MM.1S (cell line): Measurements from ENCODE around the gene CAMK2A.

Experiments
- DNase-seq: peaks from one replicate; pipeline ENCODE4 v3.0.0-alpha.2; 2015
- H2AFZ ChIP-seq: fragments of 300-600 bp; sonication (generic); 2 replicates; pipeline ENCODE4 v1.6.0; 2016; ENCODE audit warnings: antibody characterized with exemption, low read length
- H3F3A ChIP-seq: fragments of 300-600 bp; sonication (generic); 2 replicates; pipeline ENCODE4 v1.6.1; 2016; ENCODE audit warnings: mild to moderate bottlenecking, antibody characterized with exemption, low read length, moderate library complexity, mixed read lengths; ENCODE audit not compliant: insufficient read depth
- H3K27ac ChIP-seq: fragments of 300-600 bp; sonication (generic); 2 replicates; pipeline ENCODE4 v1.5.1; 2016; ENCODE audit warnings: mild to moderate bottlenecking, low read length
- H3K27me3 ChIP-seq: fragments of 300-600 bp; sonication (generic); replicated peaks from 2 replicates; pipeline ENCODE4 v1.6.0; 2016; ENCODE audit warnings: low read length; ENCODE audit not compliant: insufficient read depth
- H3K36me3 ChIP-seq: fragments of 300-600 bp; sonication (generic); replicated peaks from 2 replicates; pipeline ENCODE4 v1.6.1; 2016; ENCODE audit warnings: mild to moderate bottlenecking, low read length, mixed read lengths; ENCODE audit not compliant: insufficient read depth
- H3K4me1 ChIP-seq: fragments of 300-600 bp; sonication (generic); 2 replicates; pipeline ENCODE4 v1.6.1; 2016; ENCODE audit warnings: low read length, mixed read lengths
- H3K4me2 ChIP-seq: fragments of 300-600 bp; sonication (generic); 2 replicates; pipeline ENCODE4 v1.6.0; 2016; ENCODE audit warnings: low read depth, low read length
- H3K4me3 ChIP-seq: fragments of 300-600 bp; sonication (generic); 2 replicates; pipeline ENCODE4 v1.5.1; 2016; ENCODE audit warnings: low read length, mixed read lengths
- H3K79me2 ChIP-seq: fragments of 300-600 bp; sonication (generic); 2 replicates; pipeline ENCODE4 v1.6.1; 2016; ENCODE audit warnings: mixed run types, low read length, mixed read lengths
- H3K9ac ChIP-seq: fragments of 300-600 bp; sonication (generic); 2 replicates; pipeline ENCODE4 v1.6.1; 2016; ENCODE audit warnings: low read length, mixed read lengths
- H3K9me2 ChIP-seq: fragments of 300-600 bp; sonication (generic); replicated peaks from 2 replicates; pipeline ENCODE4 v1.6.1; 2016; ENCODE audit warnings: mild to moderate bottlenecking, low read length, mixed read lengths; ENCODE audit not compliant: insufficient read depth
- H3K9me3 ChIP-seq: fragments of 300-600 bp; sonication (generic); replicated peaks from 2 replicates; pipeline ENCODE4 v1.6.1; 2016; ENCODE audit warnings: mild to moderate bottlenecking, low read length, mixed read lengths; ENCODE audit not compliant: insufficient read depth
- H4K20me1 ChIP-seq: fragments of 300-600 bp; sonication (generic); 2 replicates; pipeline ENCODE4 v1.6.1; 2016; ENCODE audit warnings: mild to moderate bottlenecking, low read length, moderate library complexity, mixed read lengths; ENCODE audit not compliant: insufficient read depth
- CTCF ChIP-seq: fragments of 300-600 bp; sonication (generic); IDR thresholded peaks from 2 replicates; pipeline ENCODE4 v1.5.1; 2016; ENCODE audit warnings: antibody characterized with exemption, low read length, mixed read lengths
- EZH2 ChIP-seq: fragments of 300-600 bp; sonication (generic); optimal IDR thresholded peaks from 2 replicates; pipeline ENCODE3; 2017; ENCODE audit warnings: low read depth, mild to moderate bottlenecking, antibody characterized with exemption, low read length, mixed read lengths
- EZH2phosphoT487 ChIP-seq: fragments of 300-600 bp; sonication (generic); IDR thresholded peaks from 2 replicates; pipeline ENCODE4 v1.6.1; 2018; ENCODE audit warnings: antibody characterized with exemption, low read length

The CAMK2A gene

GRCh38 chr5:150177721-150178120, 111.9 kb downstream of the CAMK2A start:
- no peaks in the 10 kb centered on the region for H4K20me1 ChIP-seq
- H3K36me3 ChIP-seq, result no peaks in the 10 kb centered on the region
- no peak overlapping the region for H2AFZ ChIP-seq
- H3F3A ChIP-seq, result no peaks in the 10 kb centered on the region
- no peaks in the 10 kb centered on the region for H3K9me3 ChIP-seq
- H3K79me2 ChIP-seq, result no peaks in the 10 kb centered on the region
- no peak overlapping the region for H3K9ac ChIP-seq
- DNase-seq, result no peak
- no peaks in the 10 kb centered on the region for H3K4me1 ChIP-seq
- TF ChIP-seq EZH2phosphoT487 (no peak), CTCF (no peak), EZH2 (no peak)
- peaks cover 5% of the 10 kb centered on the region; the same call in 1 of the 2 replicates for H3K27me3 ChIP-seq
- no peak overlapping the region for H3K4me3 ChIP-seq
- H3K9me2 ChIP-seq, result no peaks in the 10 kb centered on the region
- H3K4me2 ChIP-seq, result no peak overlapping the region
- H3K27ac ChIP-seq, result no peak overlapping the region

GRCh38 chr5:150176745-150177477, 112.7 kb downstream of the CAMK2A start:
- H3K36me3 ChIP-seq, result no peaks in the 10 kb centered on the region
- H3K4me3 ChIP-seq, result no peak overlapping the region
- TF ChIP-seq EZH2phosphoT487 (no peak), CTCF (no peak)
- H4K20me1 ChIP-seq, result no peaks in the 10 kb centered on the region
- no peaks in the 10 kb centered on the region for H3K79me2 ChIP-seq
- no peak overlapping the region for H3K27ac ChIP-seq
- peaks cover 5% of the 10 kb centered on the region; the same call in 1 of the 2 replicates for H3K27me3 ChIP-seq
- H3F3A ChIP-seq, result no peaks in the 10 kb centered on the region
- no peaks in the 10 kb centered on the region for H3K4me1 ChIP-seq
- H3K9me3 ChIP-seq, result no peaks in the 10 kb centered on the region
- H3K9me2 ChIP-seq, result no peaks in the 10 kb centered on the region
- no peak overlapping the region for H2AFZ ChIP-seq
- H3K9ac ChIP-seq, result no peak overlapping the region
- no peak for DNase-seq
- H3K4me2 ChIP-seq, result no peak overlapping the region

- H3K9ac ChIP-seq, result no peak overlapping the region
- no peak overlapping the region for H2AFZ ChIP-seq
- H3K27me3 ChIP-seq, result peaks cover 9% of the 10 kb centered on the region
- H3K4me1 ChIP-seq, result no peaks in the 10 kb centered on the region
- H3K79me2 ChIP-seq, result no peaks in the 10 kb centered on the region
- no peaks in the 10 kb centered on the region for H3K9me2 ChIP-seq
- H3F3A ChIP-seq, result no peaks in the 10 kb centered on the region
- DNase-seq, result peak; percentile 13
- no peak overlapping the region for H3K4me3 ChIP-seq
- H3K4me2 ChIP-seq, result no peak overlapping the region
- peak; percentile 42 for TF ChIP-seq CTCF
- no peak for TF ChIP-seq EZH2
- H3K36me3 ChIP-seq, result no peaks in the 10 kb centered on the region
- no peak overlapping the region for H3K27ac ChIP-seq
- H4K20me1 ChIP-seq, result no peaks in the 10 kb centered on the region
- H3K9me3 ChIP-seq, result no peaks in the 10 kb centered on the region
Measured at GRCh38 chr5:150175536-150175935, 114.0 kb downstream of the CAMK2A start.
